HepG2 (cell line): ENCODE results near the gene BABAM2. TPM values are rescaled to one million over a fixed set of nuclear protein-coding genes. Genes with fewer than 3 reads are reported as not detected.

Source experiments
- ATAC-seq: fragments of 200-7000 bp; cut with Tn5 transposase; 3 replicates; pipeline ENCODE4 v1.9.1; 2020; ENCODE audit warnings: mild to moderate bottlenecking, moderate library complexity
- BruUV-seq: library from RNA; stranded (reverse); fragments of 400-500 nt; replicated peaks from 2 replicates; lab custom pipeline; 2021; lab: Mats Ljungman, UMichigan
- CTCF ChIA-PET: fragments of 300-600 bp; formaldehyde crosslinking; extraction: SDS; loops from one replicate; lab custom pipeline; 2021; ENCODE audit warnings: low total read pairs, inconsistent platforms, low intra/inter-chr PET ratio; lab: Yijun Ruan, JAX
- POLR2A ChIA-PET: fragments of 350-600 bp; sonication (Branson Sonifier 250); formaldehyde crosslinking; loops from one replicate; lab custom pipeline; 2020; ENCODE audit warnings: antibody characterized with exemption, inconsistent platforms; lab: Yijun Ruan, JAX
- DNase-seq: peaks from one replicate; pipeline ENCODE4 v3.0.0-alpha.2; 2015; ENCODE audit warnings: low spot score
- FAIRE-seq: peaks from 3 replicates; lab custom pipeline; 2011; peaks lifted over from hg19 to GRCh38; lab: Jason Lieb, UNC
- H2AFZ ChIP-seq: one replicate; pipeline ENCODE4 v1.6.1; 2011; ENCODE audit warnings: low read length, inconsistent platforms
- H3K27ac ChIP-seq: fragments of 300-600 bp; 3 replicates; pipeline ENCODE4 v1.8.0; 2011; ENCODE audit warnings: mixed run types, mild to moderate bottlenecking, mixed read lengths, low read length, inconsistent platforms; ENCODE audit not compliant: insufficient read depth; ENCODE audit errors: extremely low read length
- H3K27me3 ChIP-seq, 2 experiments: fragments of 200-600 bp in 1 of 2; 2 replicates in 1 of 2; 3 replicates in 1 of 2; pipeline versions ENCODE4 v1.6.0 to v1.8.0; 2011; ENCODE audit warnings: low read length in 2 of 2, mild to moderate bottlenecking in 2 of 2, moderate library complexity in 2 of 2, inconsistent platforms in 1 of 2; ENCODE audit not compliant: insufficient read depth in 2 of 2, control insufficient read depth in 1 of 2
- H3K36me3 ChIP-seq, 2 experiments: fragments of 200-600 bp in 1 of 2; replicated peaks in 1 of 2; 2 replicates in 1 of 2; 3 replicates in 1 of 2; pipeline versions ENCODE4 v1.5.1 to v1.8.0; 2011; ENCODE audit warnings: low read length in 2 of 2, inconsistent platforms in 1 of 2; ENCODE audit not compliant: insufficient read depth in 2 of 2, control insufficient read depth in 1 of 2
- H3K4me1 ChIP-seq: 2 replicates; pipeline ENCODE4 v1.5.1; 2012; ENCODE audit warnings: low read length, inconsistent platforms; ENCODE audit not compliant: insufficient read depth
- H3K4me2 ChIP-seq: 2 replicates; pipeline ENCODE4 v1.6.0; 2011; ENCODE audit warnings: low read depth, low read length, inconsistent platforms
- H3K4me3 ChIP-seq, 3 experiments: fragments of 200-600 bp in 1 of 3; sonication (generic), shearing (Covaris generic) in 1 of 3; replicated peaks in 1 of 3; 2 replicates each; pipeline ENCODE4 v1.5.1; 2011 to 2016; ENCODE audit warnings: low read length in 3 of 3, inconsistent platforms in 2 of 3, low read depth in 2 of 3, mild to moderate bottlenecking in 2 of 3, control low read depth in 1 of 3, mixed read lengths in 1 of 3; ENCODE audit not compliant: insufficient read depth in 1 of 3
- H3K79me2 ChIP-seq: one replicate; pipeline ENCODE4 v1.6.1; 2011; ENCODE audit warnings: low read length, inconsistent platforms; ENCODE audit not compliant: insufficient read depth
- H3K9ac ChIP-seq: 2 replicates; pipeline ENCODE4 v1.6.0; 2011; ENCODE audit warnings: mild to moderate bottlenecking, low read depth, low read length, inconsistent platforms; ENCODE audit not compliant: insufficient read depth
- H3K9me3 ChIP-seq: 2 replicates; pipeline ENCODE4 v1.5.1; 2012; ENCODE audit warnings: mild to moderate bottlenecking, low read length
- H4K20me1 ChIP-seq: 2 replicates; pipeline ENCODE4 v1.6.0; 2011; ENCODE audit warnings: inconsistent platforms, mild to moderate bottlenecking, low read length, moderate library complexity; ENCODE audit not compliant: insufficient read depth
- AKNA ChIP-seq: sonication (generic); formaldehyde crosslinking; IDR thresholded peaks from 2 replicates; pipeline ENCODE4 v1.4.0; 2020; ENCODE audit warnings: missing genetic modification reagents, borderline replicate concordance
- CHD4 ChIP-seq: fragments of 200-600 bp; sonication (generic); IDR thresholded peaks from 2 replicates; pipeline ENCODE4 v1.7.0; 2017; ENCODE audit warnings: mild to moderate bottlenecking, low read length, borderline replicate concordance
- CTCF ChIP-seq: sonication (generic); formaldehyde crosslinking; IDR thresholded peaks from 2 replicates; pipeline ENCODE4 v1.5.0; 2020; ENCODE audit warnings: mild to moderate bottlenecking, missing genetic modification reagents, moderate library complexity
- GATAD2A ChIP-seq: IDR thresholded peaks from 2 replicates; pipeline ENCODE4 v1.6.1; 2016
- RAD21 ChIP-seq: fragments of 450-650 bp; formaldehyde crosslinking; IDR thresholded peaks from 2 replicates; pipeline ENCODE4 v1.5.0; 2020; ENCODE audit warnings: mild to moderate bottlenecking
- SMYD3 ChIP-seq: sonication (generic); formaldehyde crosslinking; IDR thresholded peaks from 2 replicates; pipeline ENCODE4 v1.8.1; 2023; ENCODE audit warnings: mild to moderate bottlenecking, missing genetic modification reagents
- ZBTB21 ChIP-seq: sonication (generic); formaldehyde crosslinking; IDR thresholded peaks from 2 replicates; pipeline ENCODE4 v1.4.0; 2020; ENCODE audit warnings: missing genetic modification reagents
- ZBTB3 ChIP-seq: sonication (generic); formaldehyde crosslinking; IDR thresholded peaks from 2 replicates; pipeline ENCODE4 v1.4.0; 2020; ENCODE audit warnings: low read depth, mild to moderate bottlenecking, moderate library complexity, missing genetic modification reagents, borderline replicate concordance
- ZNF17 ChIP-seq: sonication (generic); formaldehyde crosslinking; IDR thresholded peaks from 2 replicates; pipeline ENCODE4 v1.5.0; 2020; ENCODE audit warnings: mild to moderate bottlenecking, missing genetic modification reagents
- WGBS: methylation state at CpG from one replicate; pipeline ENCODE4 v1.1.6; 2017; ENCODE audit warnings: low lambda C conversion rate; 5-methylcytosine and 5-hydroxymethylcytosine counted together
- in situ Hi-C: cut with HindIII; loops from 2 replicates; pipeline ENCODE4 v1.10.0; 2017; ENCODE audit warnings: low pct_unique_long_range_greater_than_20kb; ENCODE audit not compliant: extremely low pct_ligation_motif_present
- intact Hi-C: fragments of 100-400 bp; cut with micrococcal nuclease; formaldehyde crosslinking; loops from one replicate; pipeline ENCODE4 v1.10.0; 2022; ENCODE audit not compliant: unreplicated experiment
- polyA plus RNA-seq, 8 experiments: library from polyadenylated mRNA; depleted of rRNA in 3 of 8; stranded (reverse) in 7 of 8; unstranded in 1 of 8; fragments of >200 nt; fragmentation: Illumina TruSeq in 4 of 8; extraction: Trizol in 4 of 8; gene quantifications; 2 replicates each; pipeline versions ENCODE4 v1.2.1 to v1.2.3, GENCODE V29; 2011 to 2016; ENCODE audit warnings: low read depth in 4 of 8, missing spikeins in 1 of 8, mixed read lengths in 1 of 8; ENCODE audit not compliant: insufficient read depth in 1 of 8
- total RNA-seq, 5 experiments: library from RNA; depleted of rRNA; stranded (reverse); fragments of >200 nt; fragmentation: Illumina TruSeq; extraction: Trizol; gene quantifications; 2 replicates each; pipeline ENCODE4 v1.2.3, GENCODE V29; 2016; ENCODE audit warnings: low read depth in 1 of 5

BABAM2 gene
- total and polyA plus RNA-seq, 2 of the 13 experiments (the other 11 are each of a cell fraction or from before 2014, with no cell fraction given): 24.9 to 28.0 TPM

GRCh38 chr2:28155627-28156026, 265.1 kb downstream of the BABAM2 start (continued):
- TF ChIP-seq CTCF (CRISPR knock-in tag) (peak; percentile 61), ZBTB21 (CRISPR knock-in tag) (no peak)

GRCh38 chr2:28158791-28159190, 268.3 kb downstream of the BABAM2 start:
- H3K4me2 ChIP-seq: no peak overlapping the region
- peaks cover 17% of the 10 kb centered on the region for H3K9me3 ChIP-seq
- no peaks in the 10 kb centered on the region; a peak in 1 of 5 replicates for H3K36me3 ChIP-seq
- H2AFZ ChIP-seq: no peak overlapping the region
- no peak for ATAC-seq
- in situ Hi-C loops (no loop called here), intact Hi-C loops (no loop called here)
- POLR2A ChIA-PET: no interaction called here
- H3K27ac ChIP-seq: no peak overlapping the region
- BruUV-seq: no TSS peak
- H3K4me3 ChIP-seq: no peak overlapping the region
- no peaks in the 10 kb centered on the region for H3K27me3 ChIP-seq
- DNase-seq: no peak
- no peaks in the 10 kb centered on the region for H4K20me1 ChIP-seq
- no peaks in the 10 kb centered on the region for H3K79me2 ChIP-seq
- TF ChIP-seq CHD4 (no peak), SMYD3 (CRISPR knock-in tag) (no peak), RAD21 (no peak), GATAD2A (CRISPR knock-in tag) (no peak), ZBTB3 (CRISPR knock-in tag) (no peak), AKNA (CRISPR knock-in tag) (no peak), ZNF17 (CRISPR knock-in tag) (no peak)
- no peaks in the 10 kb centered on the region for H3K4me1 ChIP-seq
- FAIRE-seq: no peak
- no peak overlapping the region for H3K9ac ChIP-seq
- CTCF ChIA-PET: no interaction called here
- 97% methylated on average over 2 of the region's 2 CpGs for WGBS
